Cardiac muscle cell (in vitro differentiated cells and primary cell): Measurements from ENCODE around the gene SOX12. TPM values are rescaled to one million over a fixed set of nuclear protein-coding genes. Genes with fewer than 3 reads are reported as not detected.

Source experiments
- DNase-seq, 2 donors: peaks; one replicate each; pipeline versions ENCODE4 v3.0.0 to v3.0.0-alpha.2; 2010 to 2017; ENCODE audit warnings: low read depth in 1 of 2, low spot score in 1 of 2
- H3K27ac ChIP-seq: fragments of 200-600 bp; sonication (generic); 2 replicates; pipeline ENCODE4 v1.5.1; 2016
- H3K27me3 ChIP-seq: fragments of 200-600 bp; sonication (generic); 2 replicates; pipeline ENCODE4 v1.6.0; 2016; ENCODE audit warnings: control low read depth
- H3K36me3 ChIP-seq: fragments of 200-600 bp; sonication (generic); 2 replicates; pipeline ENCODE4 v1.5.1; 2016; ENCODE audit warnings: control low read depth
- H3K4me1 ChIP-seq: fragments of 200-600 bp; sonication (generic); 2 replicates; pipeline ENCODE4 v1.8.1; 2017; ENCODE audit warnings: low read depth, mild to moderate bottlenecking, mixed run types
- H3K4me3 ChIP-seq: fragments of 200-600 bp; sonication (generic); 2 replicates; pipeline ENCODE4 v1.5.1; 2016; ENCODE audit warnings: mild to moderate bottlenecking
- H3K9me3 ChIP-seq: fragments of 200-600 bp; sonication (generic); 2 replicates; pipeline ENCODE4 v1.5.1; 2017; ENCODE audit warnings: low read depth, mild to moderate bottlenecking, control low read depth
- polyA plus RNA-seq: library from polyadenylated mRNA; unstranded; fragments of >200 nt; fragmentation: Nextera tagmentation; extraction: Ambion mirVana; gene quantifications from 2 replicates; pipeline ENCODE4 v1.2.1, GENCODE V29; 2016
- total RNA-seq: library from RNA; depleted of rRNA; stranded (reverse); fragments of >200 nt; gene quantifications from 2 replicates; pipeline ENCODE4 v1.2.3, GENCODE V29; 2016
- TF ChIP-seq, protein P1 (sequence below): IDR thresholded peaks from 2 replicates; pipeline ENCODE4 v1.5.1; 2012; ENCODE audit warnings: low read depth, mild to moderate bottlenecking, low read length

Gene SOX12
- total and polyA plus RNA-seq, 2 experiments from 2014 or later, result 41.9 to 79.8 TPM

DNA sequence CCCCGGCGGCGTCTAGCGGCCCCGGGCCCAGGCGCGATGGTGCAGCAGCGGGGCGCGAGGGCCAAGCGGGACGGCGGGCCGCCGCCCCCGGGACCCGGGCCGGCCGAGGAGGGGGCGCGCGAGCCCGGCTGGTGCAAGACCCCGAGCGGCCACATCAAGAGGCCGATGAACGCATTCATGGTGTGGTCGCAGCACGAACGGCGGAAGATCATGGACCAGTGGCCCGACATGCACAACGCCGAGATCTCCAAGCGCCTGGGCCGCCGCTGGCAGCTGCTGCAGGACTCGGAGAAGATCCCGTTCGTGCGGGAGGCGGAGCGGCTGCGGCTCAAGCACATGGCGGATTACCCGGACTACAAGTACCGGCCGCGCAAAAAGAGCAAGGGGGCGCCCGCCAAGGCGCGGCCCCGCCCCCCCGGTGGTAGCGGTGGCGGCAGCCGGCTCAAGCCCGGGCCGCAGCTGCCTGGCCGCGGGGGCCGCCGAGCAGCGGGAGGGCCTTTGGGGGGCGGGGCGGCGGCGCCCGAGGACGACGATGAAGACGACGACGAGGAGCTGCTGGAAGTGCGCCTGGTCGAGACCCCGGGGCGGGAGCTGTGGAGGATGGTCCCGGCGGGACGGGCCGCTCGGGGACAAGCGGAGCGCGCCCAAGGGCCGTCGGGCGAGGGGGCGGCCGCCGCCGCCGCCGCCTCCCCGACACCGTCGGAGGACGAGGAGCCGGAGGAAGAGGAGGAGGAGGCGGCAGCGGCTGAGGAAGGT lies 715 bp downstream of the SOX12 start:
- DNase-seq, result peak; percentile 76 to 81
- peak overlapping the region; percentile 98 for H3K27ac ChIP-seq
- no peaks in the 10 kb centered on the region for H3K9me3 ChIP-seq
- no peaks in the 10 kb centered on the region for H3K36me3 ChIP-seq
- peaks cover 19% of the 10 kb centered on the region for H3K4me1 ChIP-seq
- TF ChIP-seq, protein P1, sequence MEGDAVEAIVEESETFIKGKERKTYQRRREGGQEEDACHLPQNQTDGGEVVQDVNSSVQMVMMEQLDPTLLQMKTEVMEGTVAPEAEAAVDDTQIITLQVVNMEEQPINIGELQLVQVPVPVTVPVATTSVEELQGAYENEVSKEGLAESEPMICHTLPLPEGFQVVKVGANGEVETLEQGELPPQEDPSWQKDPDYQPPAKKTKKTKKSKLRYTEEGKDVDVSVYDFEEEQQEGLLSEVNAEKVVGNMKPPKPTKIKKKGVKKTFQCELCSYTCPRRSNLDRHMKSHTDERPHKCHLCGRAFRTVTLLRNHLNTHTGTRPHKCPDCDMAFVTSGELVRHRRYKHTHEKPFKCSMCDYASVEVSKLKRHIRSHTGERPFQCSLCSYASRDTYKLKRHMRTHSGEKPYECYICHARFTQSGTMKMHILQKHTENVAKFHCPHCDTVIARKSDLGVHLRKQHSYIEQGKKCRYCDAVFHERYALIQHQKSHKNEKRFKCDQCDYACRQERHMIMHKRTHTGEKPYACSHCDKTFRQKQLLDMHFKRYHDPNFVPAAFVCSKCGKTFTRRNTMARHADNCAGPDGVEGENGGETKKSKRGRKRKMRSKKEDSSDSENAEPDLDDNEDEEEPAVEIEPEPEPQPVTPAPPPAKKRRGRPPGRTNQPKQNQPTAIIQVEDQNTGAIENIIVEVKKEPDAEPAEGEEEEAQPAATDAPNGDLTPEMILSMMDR, result no peak
- H3K27me3 ChIP-seq, result no peaks in the 10 kb centered on the region
- H3K4me3 ChIP-seq, result peak overlapping the region; percentile 98

DNA sequence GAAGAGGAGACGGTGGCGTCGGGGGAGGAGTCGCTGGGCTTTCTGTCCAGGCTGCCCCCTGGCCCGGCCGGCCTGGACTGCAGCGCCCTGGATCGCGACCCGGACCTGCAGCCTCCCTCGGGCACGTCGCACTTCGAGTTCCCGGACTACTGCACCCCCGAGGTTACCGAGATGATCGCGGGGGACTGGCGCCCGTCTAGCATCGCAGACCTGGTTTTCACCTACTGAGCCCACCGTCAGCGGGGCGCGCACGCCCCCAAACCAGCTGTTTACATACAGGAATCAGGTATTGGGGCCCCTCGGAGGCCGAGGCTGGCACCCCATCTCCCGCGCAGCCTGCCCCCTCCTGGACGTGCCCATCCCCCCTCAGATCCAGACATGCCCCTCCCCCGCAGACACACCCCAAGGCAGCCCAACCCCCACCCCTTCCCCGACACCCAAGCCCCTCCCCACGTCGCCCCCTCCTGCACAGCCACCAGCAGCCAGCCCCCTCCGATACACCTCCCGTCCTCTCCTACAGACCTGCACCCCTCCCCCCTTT lies 1.4 kb downstream of the SOX12 start:
- Histone ChIP-seq H3K27ac (peak overlapping the region; percentile 98), H3K36me3 (no peaks in the 10 kb centered on the region), H3K9me3 (no peaks in the 10 kb centered on the region), H3K4me3 (peak overlapping the region; percentile 98), H3K27me3 (no peaks in the 10 kb centered on the region), H3K4me1 (peaks cover 19% of the 10 kb centered on the region)
- peak; percentile 37 to 67 for DNase-seq
- TF ChIP-seq, protein P1, result no peak

DNA sequence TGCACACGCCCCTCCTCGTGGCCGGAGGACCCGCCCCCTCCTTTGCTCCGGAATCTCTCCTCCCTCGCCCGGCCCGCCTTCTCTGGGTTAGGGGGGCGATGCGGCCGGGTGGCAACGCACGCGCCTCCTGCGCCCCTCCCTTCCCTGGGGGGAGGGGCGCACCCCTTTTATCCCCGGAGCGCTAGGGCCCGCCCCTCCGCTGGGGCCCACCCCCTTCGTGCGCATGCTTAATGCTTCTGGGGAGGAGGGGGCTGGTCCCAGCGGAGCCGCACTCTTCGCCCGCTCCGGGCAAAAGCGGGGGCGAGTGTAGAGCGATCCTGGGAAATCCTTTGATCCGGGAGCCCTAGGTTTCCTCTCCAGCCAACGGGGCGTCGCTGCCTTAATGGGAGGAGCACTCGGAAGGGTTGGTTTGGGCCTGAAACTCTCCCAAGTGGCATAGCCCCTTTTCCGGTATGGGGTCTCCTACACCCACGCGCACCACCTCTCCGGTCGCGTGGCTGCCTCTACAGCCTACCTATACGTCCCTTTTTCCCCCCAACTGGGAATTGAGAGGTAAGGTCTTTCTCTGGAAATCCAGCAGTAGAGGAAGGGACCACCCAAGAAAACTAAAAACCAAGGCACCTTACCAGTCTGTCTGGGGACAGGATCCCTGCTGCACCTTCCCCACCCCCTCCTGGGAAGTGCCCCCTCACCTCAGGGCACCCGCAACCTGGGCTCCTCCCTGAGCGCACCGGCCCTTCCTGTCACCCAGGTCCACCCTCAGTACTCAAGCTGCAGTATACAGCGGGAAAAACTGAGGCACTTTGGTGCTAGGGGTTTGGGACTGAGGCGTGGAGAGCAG lies 2.1 kb downstream of the SOX12 start:
- DNase-seq, result peak; percentile 96 to 97
- H3K27ac ChIP-seq, result peak overlapping the region; percentile 74

DNA sequence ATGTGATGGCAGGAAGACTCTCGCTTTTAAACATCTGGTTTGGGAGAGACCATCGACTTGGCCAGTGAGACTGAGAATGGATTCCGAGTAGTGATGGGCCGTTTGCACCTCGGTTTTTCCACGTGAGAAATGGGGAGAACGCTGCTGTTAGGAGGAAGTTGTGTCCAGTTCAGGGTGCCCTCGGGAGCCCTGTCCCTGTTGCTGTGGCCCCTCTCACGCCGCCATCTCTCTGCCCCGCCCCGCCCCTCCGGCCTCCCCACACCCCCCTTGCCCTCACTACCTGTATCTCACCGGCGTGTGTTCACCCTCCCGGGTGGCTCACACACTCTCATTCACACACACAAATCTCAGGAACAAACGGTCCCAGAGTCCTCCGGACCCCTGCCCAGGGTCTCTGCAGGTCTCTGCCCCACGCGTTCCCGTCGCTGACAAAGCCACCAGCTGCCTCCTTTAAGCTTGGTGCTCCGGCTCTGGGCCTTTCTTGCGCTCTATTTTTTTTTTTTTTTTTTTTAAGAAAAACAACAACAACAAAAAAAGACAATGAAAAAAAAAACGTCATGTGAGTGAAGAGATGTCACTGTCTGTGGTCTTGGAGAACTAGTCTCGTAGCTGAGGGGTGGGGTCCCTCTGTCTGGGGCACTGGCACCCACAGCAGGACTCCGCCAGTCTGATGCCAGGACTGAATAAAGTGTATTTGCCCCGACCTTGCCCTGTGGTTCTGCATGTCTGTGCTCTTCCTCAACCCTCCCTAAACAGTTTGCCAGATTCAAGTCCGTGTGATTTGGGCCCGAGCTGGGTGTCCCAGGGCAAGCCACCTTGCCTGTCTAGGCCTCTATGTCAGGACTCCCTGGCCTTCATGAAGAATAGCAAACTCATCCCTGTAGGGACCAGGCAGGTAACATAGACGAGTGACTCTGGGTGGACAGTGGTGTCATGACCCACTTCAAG lies 2.9 kb downstream of the SOX12 start:
- DNase-seq, result peak in 1 of 2 donors; percentile 23
- H3K27me3 ChIP-seq, result no peaks in the 10 kb centered on the region
- H3K4me3 ChIP-seq, result peak overlapping the region; percentile 98
- H3K36me3 ChIP-seq, result no peaks in the 10 kb centered on the region
- H3K4me1 ChIP-seq, result peaks cover 19% of the 10 kb centered on the region
- H3K9me3 ChIP-seq, result no peaks in the 10 kb centered on the region
- peak overlapping the region; percentile 74 for H3K27ac ChIP-seq
- TF ChIP-seq, protein P1, result no peak

More for the DNA sequence above, 2.1 kb downstream of the SOX12 start:
- H3K36me3 ChIP-seq, result no peaks in the 10 kb centered on the region
- H3K4me1 ChIP-seq, result peaks cover 19% of the 10 kb centered on the region
- TF ChIP-seq, protein P1, result no peak
- no peaks in the 10 kb centered on the region for H3K9me3 ChIP-seq
- no peaks in the 10 kb centered on the region for H3K27me3 ChIP-seq
- H3K4me3 ChIP-seq, result peak overlapping the region; percentile 98
